Neutrophil (primary cell): ENCODE measurements around the gene CCND2.

Experiments used
- H3K27ac ChIP-seq: fragments of 200-600 bp; sonication (generic); 2 replicates; pipeline ENCODE4 v1.5.1; 2016; ENCODE audit warnings: mild to moderate bottlenecking, moderate library complexity
- H3K27me3 ChIP-seq: fragments of 200-600 bp; sonication (generic); 2 replicates; pipeline ENCODE4 v1.6.0; 2016; ENCODE audit warnings: mild to moderate bottlenecking
- H3K36me3 ChIP-seq: fragments of 200-600 bp; sonication (generic); 2 replicates; pipeline ENCODE4 v1.5.1; 2017
- H3K4me1 ChIP-seq, 2 experiments: fragments of 200-600 bp in 1 of 2; sonication (generic) in 1 of 2; 1 replicate in 1 of 2; 2 replicates in 1 of 2; pipeline versions ENCODE4 v1.5.1 to v1.6.1; 2013 to 2016; ENCODE audit warnings: low read depth in 1 of 2, low read length in 1 of 2, mild to moderate bottlenecking in 1 of 2, moderate library complexity in 1 of 2; ENCODE audit not compliant: control insufficient read depth in 1 of 2, insufficient read depth in 1 of 2
- H3K4me3 ChIP-seq, 2 experiments: fragments of 200-600 bp in 1 of 2; sonication (generic) in 1 of 2; 1 replicate in 1 of 2; 2 replicates in 1 of 2; pipeline ENCODE4 v1.5.1; 2013 to 2016; ENCODE audit warnings: low read depth in 1 of 2, low read length in 1 of 2, mild to moderate bottlenecking in 1 of 2, moderate library complexity in 1 of 2
- H3K9me3 ChIP-seq: fragments of 200-600 bp; sonication (generic); 2 replicates; pipeline ENCODE4 v1.5.1; 2016
- TF ChIP-seq, protein P1 (sequence below): fragments of 200-600 bp; sonication (generic); IDR thresholded peaks from 2 replicates; pipeline ENCODE4 v1.5.1; 2016; ENCODE audit warnings: antibody characterized with exemption

Gene CCND2

DNA sequence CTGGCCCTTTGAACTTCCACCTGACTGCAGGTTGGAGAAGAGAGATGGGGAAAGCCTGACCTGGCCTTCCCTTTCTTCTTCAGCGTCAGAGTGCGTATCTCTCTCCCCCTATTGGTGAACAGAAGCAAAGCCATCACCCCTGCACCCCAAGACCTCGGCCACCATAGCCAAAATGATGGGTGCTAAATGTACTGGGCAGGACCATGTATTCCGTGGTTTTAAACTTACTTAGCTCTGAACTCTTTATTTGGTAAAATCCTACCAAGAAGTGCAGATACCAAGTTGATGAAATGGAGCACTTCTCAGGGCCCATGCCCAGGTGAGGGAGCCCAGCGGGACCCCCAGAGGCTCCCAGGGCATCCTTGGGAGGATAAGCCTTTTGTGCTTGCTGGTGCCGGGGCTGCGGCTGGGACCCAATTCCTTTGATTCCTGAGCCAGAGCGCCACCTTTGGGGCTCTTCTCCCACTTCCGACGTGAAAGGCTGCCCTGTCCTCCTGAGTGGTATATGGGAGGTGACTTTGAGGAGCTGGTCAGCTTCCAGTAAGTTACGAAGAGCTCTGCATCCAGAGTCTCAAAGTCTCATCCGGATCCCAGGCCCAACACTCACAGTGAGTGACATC is 9.4 kb downstream of the CCND2 start:
- H3K4me3 ChIP-seq, result no peak overlapping the region
- H3K27ac ChIP-seq, result no peak overlapping the region
- peaks cover 27 to 29% of the 10 kb centered on the region in 2 experiments for H3K4me1 ChIP-seq
- peaks cover 55% of the 10 kb centered on the region for H3K36me3 ChIP-seq
- H3K27me3 ChIP-seq, result no peaks in the 10 kb centered on the region
- no peaks in the 10 kb centered on the region for H3K9me3 ChIP-seq
- TF ChIP-seq, protein P1, sequence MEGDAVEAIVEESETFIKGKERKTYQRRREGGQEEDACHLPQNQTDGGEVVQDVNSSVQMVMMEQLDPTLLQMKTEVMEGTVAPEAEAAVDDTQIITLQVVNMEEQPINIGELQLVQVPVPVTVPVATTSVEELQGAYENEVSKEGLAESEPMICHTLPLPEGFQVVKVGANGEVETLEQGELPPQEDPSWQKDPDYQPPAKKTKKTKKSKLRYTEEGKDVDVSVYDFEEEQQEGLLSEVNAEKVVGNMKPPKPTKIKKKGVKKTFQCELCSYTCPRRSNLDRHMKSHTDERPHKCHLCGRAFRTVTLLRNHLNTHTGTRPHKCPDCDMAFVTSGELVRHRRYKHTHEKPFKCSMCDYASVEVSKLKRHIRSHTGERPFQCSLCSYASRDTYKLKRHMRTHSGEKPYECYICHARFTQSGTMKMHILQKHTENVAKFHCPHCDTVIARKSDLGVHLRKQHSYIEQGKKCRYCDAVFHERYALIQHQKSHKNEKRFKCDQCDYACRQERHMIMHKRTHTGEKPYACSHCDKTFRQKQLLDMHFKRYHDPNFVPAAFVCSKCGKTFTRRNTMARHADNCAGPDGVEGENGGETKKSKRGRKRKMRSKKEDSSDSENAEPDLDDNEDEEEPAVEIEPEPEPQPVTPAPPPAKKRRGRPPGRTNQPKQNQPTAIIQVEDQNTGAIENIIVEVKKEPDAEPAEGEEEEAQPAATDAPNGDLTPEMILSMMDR, result no peak

DNA sequence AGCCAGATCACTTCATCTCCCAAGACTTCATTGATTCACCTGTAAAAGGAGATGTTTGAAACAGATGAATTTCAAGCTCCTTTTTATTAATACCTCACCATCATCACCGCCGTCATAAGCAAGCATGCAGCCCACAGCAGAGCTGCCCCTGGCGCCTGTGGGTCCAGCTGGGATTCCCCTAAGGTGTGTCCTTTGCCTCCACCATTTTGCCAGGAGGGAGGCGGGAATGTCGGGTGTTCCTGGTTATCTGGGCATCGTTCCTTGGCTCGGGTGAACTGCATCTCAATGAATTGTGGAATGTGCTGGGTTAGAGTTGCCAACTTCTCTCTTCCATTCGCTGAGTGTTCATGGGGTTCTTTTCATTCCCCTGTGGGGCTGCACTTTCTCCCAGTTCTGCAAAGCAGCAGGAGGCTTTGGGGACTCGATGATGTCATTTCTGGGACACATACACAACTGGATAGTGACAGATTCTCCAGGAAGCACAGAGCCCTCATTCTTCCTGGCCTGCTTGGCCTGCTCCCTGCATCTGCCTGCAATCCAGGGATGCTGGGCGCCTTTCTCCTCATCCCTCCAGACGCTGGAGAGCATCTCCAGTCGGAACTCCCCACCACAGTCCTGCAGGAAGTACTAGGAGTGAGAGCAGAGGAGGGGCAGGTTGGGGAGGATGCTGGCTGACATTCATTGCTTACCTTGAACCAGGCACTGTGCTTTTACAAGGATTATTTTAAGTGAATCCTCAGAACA is 10.1 kb downstream of the CCND2 start:
- H3K27ac ChIP-seq, result no peak overlapping the region
- peaks cover 27 to 29% of the 10 kb centered on the region in 2 experiments for H3K4me1 ChIP-seq
- no peaks in the 10 kb centered on the region for H3K27me3 ChIP-seq
- peaks cover 55% of the 10 kb centered on the region for H3K36me3 ChIP-seq
- no peak overlapping the region for H3K4me3 ChIP-seq
- TF ChIP-seq, protein P1, result no peak
- no peaks in the 10 kb centered on the region for H3K9me3 ChIP-seq

DNA sequence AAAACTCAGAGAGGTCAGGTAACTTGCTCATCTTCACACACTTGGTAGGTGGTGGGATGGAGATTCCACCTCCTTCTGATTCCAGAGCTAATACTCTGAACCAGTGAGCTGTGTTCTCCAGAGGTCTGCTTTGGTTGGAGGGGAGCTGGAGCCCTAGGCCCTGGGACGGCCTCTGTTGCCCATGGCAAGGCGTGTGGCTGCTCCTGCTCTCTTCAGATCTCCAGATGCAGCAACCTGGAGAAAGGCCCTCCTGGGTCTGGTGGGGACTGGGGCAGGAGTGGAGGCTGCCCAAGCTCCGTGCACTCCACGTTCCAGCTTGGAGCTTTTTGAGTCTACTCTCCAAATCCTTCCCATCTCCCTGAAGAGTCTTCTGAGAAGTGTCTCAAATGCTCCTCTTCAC is 10.7 kb downstream of the CCND2 start:
- peaks cover 28 to 31% of the 10 kb centered on the region in 2 experiments for H3K4me1 ChIP-seq
- peaks cover 55% of the 10 kb centered on the region for H3K36me3 ChIP-seq

GRCh38 chr12:4285070-4285469 is 11.5 kb downstream of the CCND2 start:
- TF ChIP-seq, protein P1, result no peak
- no peaks in the 10 kb centered on the region for H3K27me3 ChIP-seq
- H3K27ac ChIP-seq, result no peak overlapping the region
- no peaks in the 10 kb centered on the region for H3K9me3 ChIP-seq
- H3K36me3 ChIP-seq, result peaks cover 51% of the 10 kb centered on the region
- H3K4me3 ChIP-seq, result no peak overlapping the region
- H3K4me1 ChIP-seq, result peaks cover 36 to 39% of the 10 kb centered on the region in 2 experiments

More for the DNA sequence above, 10.7 kb downstream of the CCND2 start:
- TF ChIP-seq, protein P1, result no peak
- no peaks in the 10 kb centered on the region for H3K9me3 ChIP-seq
- H3K4me3 ChIP-seq, result no peak overlapping the region
- no peak overlapping the region for H3K27ac ChIP-seq
- no peaks in the 10 kb centered on the region for H3K27me3 ChIP-seq

GRCh38 chr12:4286228-4286627 is 12.7 kb downstream of the CCND2 start:
- TF ChIP-seq, protein P1, result no peak
- Histone ChIP-seq H3K4me3 (no peak overlapping the region), H3K27ac (peak overlapping the region; percentile 41), H3K4me1 (peaks cover 38 to 46% of the 10 kb centered on the region in 2 experiments), H3K36me3 (peaks cover 45% of the 10 kb centered on the region), H3K27me3 (no peaks in the 10 kb centered on the region), H3K9me3 (no peaks in the 10 kb centered on the region)
